Measurements from ENCODE around the gene SNX3. TPM values are rescaled to one million over a fixed set of nuclear protein-coding genes. Genes with fewer than 3 reads are reported as not detected.
"Not testable (repeated sequence)": the region's sequence is repeated elsewhere in the genome, so short reads cannot be mapped to it uniquely, and the experiment has no call there.

The SNX3 gene
- 208 TPM for total RNA-seq

DNA sequence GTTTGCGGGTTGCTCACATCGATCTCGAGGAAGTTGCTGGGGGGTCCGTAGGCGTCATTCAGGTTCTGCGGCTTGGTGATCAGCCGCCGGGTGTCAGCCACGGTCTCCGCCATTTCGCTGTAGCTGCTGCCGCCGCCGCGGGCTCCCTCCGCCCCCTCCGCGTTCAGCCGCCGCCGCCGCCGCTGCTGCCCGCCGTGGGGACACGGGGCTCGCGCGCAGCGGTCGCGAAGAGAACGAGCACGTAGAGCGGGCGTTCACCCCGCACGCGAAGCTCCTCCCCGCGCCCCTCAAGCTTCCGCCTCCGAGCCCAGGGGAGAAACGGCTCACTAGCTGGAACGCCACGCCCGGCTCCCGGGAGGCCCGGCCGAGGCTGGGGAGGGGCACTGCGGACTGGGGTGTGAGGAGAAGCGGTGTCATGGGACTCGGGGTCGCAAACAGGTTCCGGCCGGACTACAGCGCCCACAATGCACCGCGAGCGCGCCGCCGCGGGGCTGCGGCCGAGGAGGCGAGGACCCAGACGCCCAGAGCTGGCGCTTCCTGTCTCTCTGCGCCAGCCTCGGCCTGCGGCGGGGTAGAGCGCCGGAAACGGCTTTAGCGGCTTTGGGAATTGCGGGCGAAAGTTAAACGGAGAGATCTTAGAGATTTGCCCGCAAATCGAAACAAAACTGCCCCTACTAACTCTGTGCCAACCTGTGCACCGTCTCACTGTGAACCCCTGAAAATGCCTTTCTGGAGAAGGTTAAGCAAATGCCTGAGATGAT, at the start of gene SNX3:
TSS of gene SNX3 (minus strand) at position 232 of the 761 bp plus-strand sequence. CDS start at position 113, 119 bp downstream.
- Histone ChIP-seq H3K27ac (ENCODE audit: low read depth, low read length) (peak within 1 kb of the TSS; percentile 99), H3K27me3 (ENCODE audit: control insufficient read depth in 3 of 3, insufficient read depth in 3 of 3, low read length in 3 of 3) (no peaks in the 10 kb centered on the region), H3K9ac (ENCODE audit: low read depth in 1 of 3, low read length in 3 of 3) (peak within 1 kb of the TSS; percentile 96 to 99 (median 97)), H3K4me3 (ENCODE audit: low read length in 3 of 3) (peak within 1 kb of the TSS; percentile 73 to 100 (median 94)), H3K9me3 (ENCODE audit: control insufficient read depth in 3 of 3, low read length in 3 of 3) (no peaks in the 10 kb centered on the region), H3K36me3 (ENCODE audit: control insufficient read depth in 3 of 3, insufficient read depth in 3 of 3, low read length in 3 of 3) (peaks cover 0 to 3% (median 0%) of the 10 kb centered on the region in 3 donors), H3K4me1 (ENCODE audit: control insufficient read depth in 3 of 3, insufficient read depth in 3 of 3, low read length in 3 of 3) (peaks cover 3 to 21% (median 11%) of the 10 kb centered on the region in 3 donors)

DNA sequence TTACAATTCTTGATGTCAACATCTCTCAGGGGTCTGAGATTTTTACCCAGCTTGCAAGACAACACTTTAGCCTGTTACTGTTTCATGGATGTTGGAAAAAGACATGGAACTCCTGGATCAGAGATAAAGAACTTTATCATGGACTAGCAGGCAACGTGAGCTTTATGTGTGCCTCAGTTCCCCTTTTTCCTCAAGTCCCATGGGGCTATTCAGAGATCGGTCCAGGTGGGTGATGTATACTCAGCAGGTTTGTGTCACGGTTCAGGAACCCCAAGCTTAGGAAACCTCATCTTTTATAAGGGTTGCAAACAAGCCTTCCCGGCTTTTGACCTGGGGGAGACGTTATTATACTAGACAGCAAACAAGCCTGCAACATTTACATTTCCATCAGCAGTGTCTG, 49.0 kb upstream of the SNX3 start:
- no peaks in the 10 kb centered on the region for H3K36me3 ChIP-seq (ENCODE audit: control insufficient read depth in 3 of 3, insufficient read depth in 3 of 3, low read length in 3 of 3)
- H3K9ac ChIP-seq (ENCODE audit: low read depth in 1 of 3, low read length in 3 of 3), result no peak overlapping the region
- H3K27ac ChIP-seq (ENCODE audit: low read depth, low read length), result no peak overlapping the region
- H3K4me1 ChIP-seq (ENCODE audit: control insufficient read depth in 3 of 3, insufficient read depth in 3 of 3, low read length in 3 of 3), result no peaks in the 10 kb centered on the region
- no peaks in the 10 kb centered on the region for H3K27me3 ChIP-seq (ENCODE audit: control insufficient read depth in 3 of 3, insufficient read depth in 3 of 3, low read length in 3 of 3)
- H3K9me3 ChIP-seq (ENCODE audit: control insufficient read depth in 3 of 3, low read length in 3 of 3), result no peaks in the 10 kb centered on the region
- H3K4me3 ChIP-seq (ENCODE audit: low read length in 3 of 3), result no peak overlapping the region

DNA sequence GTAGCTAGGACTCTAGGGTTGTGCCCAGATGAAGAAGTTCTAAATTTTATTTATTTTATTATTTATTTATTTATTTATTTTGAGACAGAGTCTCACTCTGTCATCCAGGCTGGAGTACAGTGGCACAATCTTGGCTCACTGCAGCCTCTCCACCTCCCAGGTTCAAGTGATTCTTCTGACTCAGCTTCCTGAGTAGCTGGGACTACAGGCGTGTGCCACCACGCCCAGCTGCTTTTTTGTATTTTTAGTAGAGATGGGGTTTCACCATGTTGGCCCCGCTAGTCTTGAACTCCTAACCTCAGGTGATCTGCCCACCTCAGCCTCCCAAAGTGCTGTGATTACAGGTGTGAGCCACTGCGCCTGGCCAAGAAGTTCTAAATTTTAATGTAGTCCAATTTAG, 47.8 kb upstream of the SNX3 start:
- not testable (repeated sequence) for H3K4me3 ChIP-seq (ENCODE audit: low read length in 3 of 3); H3K9ac ChIP-seq (ENCODE audit: low read depth in 1 of 3, low read length in 3 of 3); H3K9me3 ChIP-seq (ENCODE audit: control insufficient read depth in 3 of 3, low read length in 3 of 3); H3K27me3 ChIP-seq (ENCODE audit: control insufficient read depth in 3 of 3, insufficient read depth in 3 of 3, low read length in 3 of 3); H3K4me1 ChIP-seq (ENCODE audit: control insufficient read depth in 3 of 3, insufficient read depth in 3 of 3, low read length in 3 of 3); H3K27ac ChIP-seq (ENCODE audit: low read depth, low read length); H3K36me3 ChIP-seq (ENCODE audit: control insufficient read depth in 3 of 3, insufficient read depth in 3 of 3, low read length in 3 of 3)

DNA sequence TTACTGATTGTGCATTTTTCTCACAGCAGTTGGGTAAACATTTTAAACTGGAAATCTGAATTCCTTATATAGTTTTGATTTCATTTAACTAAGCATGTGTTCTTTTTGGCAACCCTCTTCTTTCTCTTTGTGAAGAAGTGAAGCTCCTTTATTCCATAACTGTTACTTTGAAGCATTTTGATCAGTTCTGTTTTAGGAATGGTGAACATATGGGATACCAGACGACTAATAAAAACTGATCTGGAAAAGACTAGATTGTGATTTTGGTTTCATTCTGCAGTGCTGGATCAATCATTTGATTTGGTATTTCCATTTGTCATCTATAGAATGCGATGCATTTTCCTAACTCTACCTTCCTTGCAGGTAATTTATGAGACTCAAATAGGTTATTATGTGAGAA, 43.8 kb upstream of the SNX3 start:
- H3K36me3 ChIP-seq (ENCODE audit: control insufficient read depth in 3 of 3, insufficient read depth in 3 of 3, low read length in 3 of 3), result no peaks in the 10 kb centered on the region
- H3K9ac ChIP-seq (ENCODE audit: low read depth in 1 of 3, low read length in 3 of 3), result no peak overlapping the region
- no peak overlapping the region for H3K27ac ChIP-seq (ENCODE audit: low read depth, low read length)
- H3K27me3 ChIP-seq (ENCODE audit: control insufficient read depth in 3 of 3, insufficient read depth in 3 of 3, low read length in 3 of 3), result no peaks in the 10 kb centered on the region
- H3K4me1 ChIP-seq (ENCODE audit: control insufficient read depth in 3 of 3, insufficient read depth in 3 of 3, low read length in 3 of 3), result no peaks in the 10 kb centered on the region
- H3K4me3 ChIP-seq (ENCODE audit: low read length in 3 of 3), result no peak overlapping the region
- H3K9me3 ChIP-seq (ENCODE audit: control insufficient read depth in 3 of 3, low read length in 3 of 3), result no peaks in the 10 kb centered on the region

DNA sequence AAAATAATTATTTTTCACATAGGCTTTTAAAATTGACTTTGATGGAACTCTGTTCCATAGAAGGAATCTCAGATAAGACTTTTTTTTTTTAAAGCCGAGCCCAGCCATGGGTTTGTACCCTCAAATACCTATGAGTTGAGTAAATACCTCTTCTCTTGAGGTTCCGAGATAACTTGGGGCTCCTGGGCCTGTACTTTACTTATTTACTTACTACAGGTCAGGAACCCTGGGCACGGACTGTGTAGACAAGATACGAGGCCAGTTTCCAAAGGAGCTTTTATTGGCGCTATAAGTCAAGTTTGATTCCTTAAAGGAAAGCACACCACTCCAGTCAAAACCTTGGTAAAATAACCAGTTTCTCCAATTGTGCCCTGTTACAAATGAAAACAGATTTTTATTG, 41.5 kb upstream of the SNX3 start:
- H3K27me3 ChIP-seq (ENCODE audit: control insufficient read depth in 3 of 3, insufficient read depth in 3 of 3, low read length in 3 of 3), result no peaks in the 10 kb centered on the region
- no peak overlapping the region for H3K27ac ChIP-seq (ENCODE audit: low read depth, low read length)
- no peaks in the 10 kb centered on the region for H3K9me3 ChIP-seq (ENCODE audit: control insufficient read depth in 3 of 3, low read length in 3 of 3)
- no peaks in the 10 kb centered on the region for H3K36me3 ChIP-seq (ENCODE audit: control insufficient read depth in 3 of 3, insufficient read depth in 3 of 3, low read length in 3 of 3)
- no peak overlapping the region for H3K4me3 ChIP-seq (ENCODE audit: low read length in 3 of 3)
- H3K4me1 ChIP-seq (ENCODE audit: control insufficient read depth in 3 of 3, insufficient read depth in 3 of 3, low read length in 3 of 3), result no peaks in the 10 kb centered on the region
- no peak overlapping the region for H3K9ac ChIP-seq (ENCODE audit: low read depth in 1 of 3, low read length in 3 of 3)

DNA sequence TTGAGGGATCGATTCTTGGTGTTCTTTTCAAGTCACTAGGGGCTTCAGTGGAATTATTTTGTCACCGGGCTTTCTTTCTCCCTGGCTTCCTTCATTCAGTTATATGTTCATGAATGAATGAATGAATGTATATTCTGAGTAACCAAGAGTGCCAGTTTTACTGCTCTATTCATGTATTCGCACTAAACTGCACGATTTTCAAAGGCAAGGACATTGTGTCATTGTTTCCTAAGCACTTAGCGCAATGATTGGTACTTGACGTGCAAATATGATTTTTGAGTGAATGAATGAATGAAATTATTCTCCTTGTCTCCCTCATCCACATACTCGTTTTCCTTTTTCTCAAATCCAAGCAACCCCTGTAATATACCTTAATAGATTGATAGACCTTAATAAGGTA, 34.8 kb upstream of the SNX3 start:
- Histone ChIP-seq H3K9ac (ENCODE audit: low read depth in 1 of 3, low read length in 3 of 3) (peak overlapping the region; percentile 91 to 99 (median 95)), H3K27ac (ENCODE audit: low read depth, low read length) (peak overlapping the region; percentile 92), H3K4me1 (ENCODE audit: control insufficient read depth in 3 of 3, insufficient read depth in 3 of 3, low read length in 3 of 3) (peaks cover 4 to 12% (median 6%) of the 10 kb centered on the region in 3 donors), H3K9me3 (ENCODE audit: control insufficient read depth in 3 of 3, low read length in 3 of 3) (no peaks in the 10 kb centered on the region), H3K27me3 (ENCODE audit: control insufficient read depth in 3 of 3, insufficient read depth in 3 of 3, low read length in 3 of 3) (no peaks in the 10 kb centered on the region), H3K4me3 (ENCODE audit: low read length in 3 of 3) (peak overlapping the region; percentile 80 to 99 (median 99)), H3K36me3 (ENCODE audit: control insufficient read depth in 3 of 3, insufficient read depth in 3 of 3, low read length in 3 of 3) (no peaks in the 10 kb centered on the region)

DNA sequence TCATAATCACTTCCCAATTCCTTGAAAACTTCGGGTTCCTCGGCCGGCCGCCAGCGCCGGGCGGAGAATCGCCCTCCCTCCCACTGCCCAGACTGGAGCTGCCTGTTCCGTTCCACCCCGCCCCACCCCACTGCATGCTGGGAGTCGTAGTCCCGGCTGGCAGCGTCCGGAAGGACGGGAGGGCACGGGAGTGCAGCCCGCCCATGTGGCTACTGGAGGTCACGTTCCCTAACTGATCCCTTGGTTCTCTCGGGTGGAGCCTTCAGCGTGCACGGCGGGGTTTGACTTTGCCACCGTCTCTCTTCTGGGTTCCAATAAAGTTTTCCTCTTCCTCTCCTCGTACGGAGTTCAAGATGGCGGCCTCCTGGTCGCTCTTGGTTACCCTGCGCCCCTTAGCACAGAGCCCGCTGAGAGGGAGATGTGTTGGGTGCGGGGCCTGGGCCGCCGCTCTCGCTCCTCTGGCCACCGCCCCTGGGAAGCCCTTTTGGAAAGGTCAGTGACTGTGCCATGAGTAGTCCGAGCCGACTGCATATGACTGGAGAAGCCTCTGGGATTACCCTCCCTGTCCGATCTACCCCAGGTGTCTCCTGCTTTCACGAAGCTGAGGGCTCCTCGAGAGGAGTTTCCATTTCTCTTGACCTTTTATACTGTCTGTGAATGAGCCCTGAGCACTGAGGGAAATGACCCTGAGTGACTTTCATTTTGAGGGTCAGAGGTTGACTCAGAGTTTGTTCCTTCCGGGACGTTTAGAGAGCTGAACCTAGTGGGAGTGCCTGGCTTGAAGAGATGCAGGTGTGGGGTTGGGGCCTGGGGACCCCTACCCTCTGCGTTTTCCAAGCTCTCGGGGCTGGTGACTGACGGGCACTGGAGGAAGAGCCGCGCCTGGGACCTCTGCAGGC, 34.1 kb upstream of the SNX3 start, which contains the start of gene AFG1L:
TSS of gene AFG1L (plus strand) at position 328 of the 899 bp plus-strand sequence. CDS start at position 354, 26 bp downstream.
- Histone ChIP-seq H3K4me1 (ENCODE audit: control insufficient read depth in 3 of 3, insufficient read depth in 3 of 3, low read length in 3 of 3) (peaks cover 4 to 12% (median 6%) of the 10 kb centered on the region in 3 donors), H3K9ac (ENCODE audit: low read depth in 1 of 3, low read length in 3 of 3) (peak within 1 kb of the TSS; percentile 91 to 99 (median 95)), H3K4me3 (ENCODE audit: low read length in 3 of 3) (peak within 1 kb of the TSS; percentile 80 to 99 (median 99)), H3K9me3 (ENCODE audit: control insufficient read depth in 3 of 3, low read length in 3 of 3) (no peaks in the 10 kb centered on the region), H3K36me3 (ENCODE audit: control insufficient read depth in 3 of 3, insufficient read depth in 3 of 3, low read length in 3 of 3) (no peaks in the 10 kb centered on the region), H3K27ac (ENCODE audit: low read depth, low read length) (peak within 1 kb of the TSS; percentile 92), H3K27me3 (ENCODE audit: control insufficient read depth in 3 of 3, insufficient read depth in 3 of 3, low read length in 3 of 3) (no peaks in the 10 kb centered on the region)

DNA sequence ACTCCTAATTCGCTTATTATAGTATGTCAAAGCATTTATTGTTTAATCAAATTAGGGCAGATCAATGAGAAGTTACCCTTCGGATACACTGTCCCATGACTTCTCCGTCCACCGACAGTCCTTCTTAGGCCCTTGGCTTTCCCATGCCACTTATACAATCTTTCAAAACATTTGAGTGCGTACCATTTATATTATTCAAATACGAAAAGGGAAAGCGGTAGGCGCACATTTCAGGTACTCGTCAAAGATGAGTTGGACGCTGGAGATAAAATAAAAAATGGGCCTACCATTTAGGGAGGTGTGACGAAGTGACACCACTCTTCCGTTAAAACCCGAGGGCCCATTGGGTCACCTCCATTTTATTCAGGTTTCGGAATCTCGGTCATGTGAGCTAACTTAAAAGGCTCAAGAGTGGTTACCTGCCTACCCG, 33.5 kb upstream of the SNX3 start:
- peak overlapping the region; percentile 92 for H3K27ac ChIP-seq (ENCODE audit: low read depth, low read length)
- no peaks in the 10 kb centered on the region for H3K27me3 ChIP-seq (ENCODE audit: control insufficient read depth in 3 of 3, insufficient read depth in 3 of 3, low read length in 3 of 3)
- H3K9me3 ChIP-seq (ENCODE audit: control insufficient read depth in 3 of 3, low read length in 3 of 3), result no peaks in the 10 kb centered on the region
- no peaks in the 10 kb centered on the region for H3K36me3 ChIP-seq (ENCODE audit: control insufficient read depth in 3 of 3, insufficient read depth in 3 of 3, low read length in 3 of 3)
- H3K4me1 ChIP-seq (ENCODE audit: control insufficient read depth in 3 of 3, insufficient read depth in 3 of 3, low read length in 3 of 3), result peaks cover 4 to 12% (median 6%) of the 10 kb centered on the region in 3 donors
- peak overlapping the region; percentile 80 to 99 (median 99) for H3K4me3 ChIP-seq (ENCODE audit: low read length in 3 of 3)
- H3K9ac ChIP-seq (ENCODE audit: low read depth in 1 of 3, low read length in 3 of 3), result peak overlapping the region; percentile 91 to 99 (median 95)

DNA sequence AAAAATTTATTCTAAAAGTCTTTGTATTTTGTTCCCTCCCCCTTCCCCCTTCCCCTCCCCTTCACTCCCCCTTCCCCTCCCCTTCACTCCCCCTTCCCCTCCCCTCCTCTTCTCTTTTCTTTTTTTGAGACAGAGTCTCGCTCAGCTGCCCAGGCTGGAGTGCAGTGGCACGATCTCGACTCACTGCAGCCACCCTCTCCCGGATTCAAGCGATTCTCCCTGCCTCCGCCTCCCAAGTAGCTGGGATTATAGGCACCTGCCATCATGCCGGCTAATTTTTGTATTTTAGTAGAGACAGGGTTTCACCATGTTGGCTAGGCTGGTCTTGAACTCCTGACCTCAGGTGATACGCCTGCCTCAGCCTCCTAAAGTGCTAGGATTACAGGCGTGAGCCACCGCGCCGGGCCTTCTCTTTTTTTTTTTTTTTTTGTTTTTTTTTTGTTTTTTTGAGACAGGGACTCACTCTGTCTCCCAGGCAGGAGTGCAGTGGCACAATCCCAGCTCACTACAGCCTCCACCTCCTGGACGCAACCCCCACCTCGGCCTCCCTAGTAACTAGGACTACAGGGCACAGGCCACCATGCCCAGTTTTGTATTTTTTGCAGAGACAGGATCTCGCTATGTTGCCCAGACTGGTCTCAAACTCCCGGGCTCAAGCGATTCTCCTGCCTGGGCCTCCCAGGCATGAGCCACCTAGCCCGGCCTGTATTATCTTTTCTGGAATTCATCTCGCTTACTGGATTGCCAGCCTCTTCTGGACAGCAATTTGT, 32.9 kb upstream of the SNX3 start:
- H3K4me3 ChIP-seq (ENCODE audit: low read length in 3 of 3), result peak overlapping the region; percentile 80 to 99 (median 99)
- H3K4me1 ChIP-seq (ENCODE audit: control insufficient read depth in 3 of 3, insufficient read depth in 3 of 3, low read length in 3 of 3), result peaks cover 4 to 12% (median 6%) of the 10 kb centered on the region in 3 donors
- no peaks in the 10 kb centered on the region for H3K27me3 ChIP-seq (ENCODE audit: control insufficient read depth in 3 of 3, insufficient read depth in 3 of 3, low read length in 3 of 3)
- H3K27ac ChIP-seq (ENCODE audit: low read depth, low read length), result peak overlapping the region; percentile 92
- no peak overlapping the region for H3K9ac ChIP-seq (ENCODE audit: low read depth in 1 of 3, low read length in 3 of 3)
- no peaks in the 10 kb centered on the region for H3K36me3 ChIP-seq (ENCODE audit: control insufficient read depth in 3 of 3, insufficient read depth in 3 of 3, low read length in 3 of 3)
- H3K9me3 ChIP-seq (ENCODE audit: control insufficient read depth in 3 of 3, low read length in 3 of 3), result no peaks in the 10 kb centered on the region
